ENCODE data around the gene MAZ. TPM values are rescaled to one million over a fixed set of nuclear protein-coding genes. Genes with fewer than 3 reads are reported as not detected.

Gene MAZ
- total and polyA plus RNA-seq, 9 donors = 121 to 314 (median 264) TPM

GRCh38 chr16:29835926-29836325, 29.6 kb downstream of the MAZ start:
- Histone ChIP-seq H3K9me3 (replicated peaks; ENCODE audit: control insufficient read depth, low read depth, low read length) (no peaks in the 10 kb centered on the region), H3K4me3 (ENCODE audit: low read length) (no peak overlapping the region), H3K27me3 (ENCODE audit: control insufficient read depth, insufficient read depth, low read length) (no peaks in the 10 kb centered on the region), H3K27ac (ENCODE audit: low read length) (no peak overlapping the region), H3K4me1 (ENCODE audit: control insufficient read depth, insufficient read depth, low read length) (no peaks in the 10 kb centered on the region), H3K36me3 (ENCODE audit: control insufficient read depth, insufficient read depth, low read length) (peaks cover 21% of the 10 kb centered on the region)
- WGBS (ENCODE audit: insufficient coverage) = 68% methylated on average over 3 of the region's 7 CpGs
- DNase-seq = no peak

- Histone ChIP-seq H3K4me3 (ENCODE audit: low read length) (no peak overlapping the region), H3K27me3 (ENCODE audit: control insufficient read depth, insufficient read depth, low read length) (no peaks in the 10 kb centered on the region), H3K36me3 (ENCODE audit: control insufficient read depth, insufficient read depth, low read length) (peaks cover 21% of the 10 kb centered on the region), H3K9me3 (replicated peaks; ENCODE audit: control insufficient read depth, low read depth, low read length) (no peaks in the 10 kb centered on the region), H3K27ac (ENCODE audit: low read length) (no peak overlapping the region), H3K4me1 (ENCODE audit: control insufficient read depth, insufficient read depth, low read length) (no peaks in the 10 kb centered on the region)
- WGBS (ENCODE audit: insufficient coverage) = 69% methylated on average over 9 of the region's 15 CpGs
- DNase-seq = no peak
Observed at GRCh38 chr16:29836623-29837022, 30.3 kb downstream of the MAZ start.

- Histone ChIP-seq H3K27me3 (ENCODE audit: control insufficient read depth, insufficient read depth, low read length) (no peaks in the 10 kb centered on the region), H3K27ac (ENCODE audit: low read length) (no peak overlapping the region), H3K4me3 (ENCODE audit: low read length) (no peak overlapping the region), H3K4me1 (ENCODE audit: control insufficient read depth, insufficient read depth, low read length) (no peaks in the 10 kb centered on the region), H3K9me3 (replicated peaks; ENCODE audit: control insufficient read depth, low read depth, low read length) (no peaks in the 10 kb centered on the region), H3K36me3 (ENCODE audit: control insufficient read depth, insufficient read depth, low read length) (peaks cover 25% of the 10 kb centered on the region)
- DNase-seq = no peak
- WGBS (ENCODE audit: insufficient coverage) = 84% methylated on average over 5 of the region's 5 CpGs
Observed at GRCh38 chr16:29837841-29838240, 31.5 kb downstream of the MAZ start.

GRCh38 chr16:29839822-29840221, 33.5 kb downstream of the MAZ start:
- 0% methylated on average over 1 of the region's 6 CpGs for WGBS (ENCODE audit: insufficient coverage)
- no peak overlapping the region for H3K27ac ChIP-seq (ENCODE audit: low read length)
- no peak overlapping the region for H3K4me3 ChIP-seq (ENCODE audit: low read length)
- H3K36me3 ChIP-seq (ENCODE audit: control insufficient read depth, insufficient read depth, low read length) = peaks cover 23% of the 10 kb centered on the region
- H3K27me3 ChIP-seq (ENCODE audit: control insufficient read depth, insufficient read depth, low read length) = no peaks in the 10 kb centered on the region
- no peak for DNase-seq
- H3K4me1 ChIP-seq (ENCODE audit: control insufficient read depth, insufficient read depth, low read length) = no peaks in the 10 kb centered on the region
- no peaks in the 10 kb centered on the region for H3K9me3 ChIP-seq (replicated peaks; ENCODE audit: control insufficient read depth, low read depth, low read length)

GRCh38 chr16:29840240-29840639, 33.9 kb downstream of the MAZ start:
- WGBS (ENCODE audit: insufficient coverage) = 82% methylated on average over 9 of the region's 10 CpGs
- Histone ChIP-seq H3K27ac (ENCODE audit: low read length) (no peak overlapping the region), H3K4me1 (ENCODE audit: control insufficient read depth, insufficient read depth, low read length) (no peaks in the 10 kb centered on the region), H3K4me3 (ENCODE audit: low read length) (no peak overlapping the region), H3K27me3 (ENCODE audit: control insufficient read depth, insufficient read depth, low read length) (no peaks in the 10 kb centered on the region), H3K9me3 (replicated peaks; ENCODE audit: control insufficient read depth, low read depth, low read length) (no peaks in the 10 kb centered on the region), H3K36me3 (ENCODE audit: control insufficient read depth, insufficient read depth, low read length) (peaks cover 21% of the 10 kb centered on the region)
- DNase-seq = no peak

- no peaks in the 10 kb centered on the region for H3K4me1 ChIP-seq (ENCODE audit: control insufficient read depth, insufficient read depth, low read length)
- no peak for DNase-seq
- H3K27me3 ChIP-seq (ENCODE audit: control insufficient read depth, insufficient read depth, low read length) = no peaks in the 10 kb centered on the region
- no peaks in the 10 kb centered on the region for H3K9me3 ChIP-seq (replicated peaks; ENCODE audit: control insufficient read depth, low read depth, low read length)
- H3K27ac ChIP-seq (ENCODE audit: low read length) = no peak overlapping the region
- WGBS (ENCODE audit: insufficient coverage) = 87% methylated on average over 23 of the region's 23 CpGs
- no peak overlapping the region for H3K4me3 ChIP-seq (ENCODE audit: low read length)
- H3K36me3 ChIP-seq (ENCODE audit: control insufficient read depth, insufficient read depth, low read length) = peaks cover 27% of the 10 kb centered on the region
Observed at GRCh38 chr16:29841631-29842030, 35.3 kb downstream of the MAZ start.

- H3K36me3 ChIP-seq (ENCODE audit: control insufficient read depth, insufficient read depth, low read length) = peaks cover 27% of the 10 kb centered on the region
- H3K9me3 ChIP-seq (replicated peaks; ENCODE audit: control insufficient read depth, low read depth, low read length) = no peaks in the 10 kb centered on the region
- H3K4me3 ChIP-seq (ENCODE audit: low read length) = no peak overlapping the region
- no peak for DNase-seq
- H3K27me3 ChIP-seq (ENCODE audit: control insufficient read depth, insufficient read depth, low read length) = no peaks in the 10 kb centered on the region
- no peaks in the 10 kb centered on the region for H3K4me1 ChIP-seq (ENCODE audit: control insufficient read depth, insufficient read depth, low read length)
- 58% methylated on average over 4 of the region's 9 CpGs for WGBS (ENCODE audit: insufficient coverage)
- H3K27ac ChIP-seq (ENCODE audit: low read length) = no peak overlapping the region
Observed at GRCh38 chr16:29842732-29843346, 36.5 kb downstream of the MAZ start.

- WGBS (ENCODE audit: insufficient coverage) = 81% methylated on average over 6 of the region's 8 CpGs
- no peak for DNase-seq
- no peaks in the 10 kb centered on the region for H3K4me1 ChIP-seq (ENCODE audit: control insufficient read depth, insufficient read depth, low read length)
- H3K36me3 ChIP-seq (ENCODE audit: control insufficient read depth, insufficient read depth, low read length) = peaks cover 27% of the 10 kb centered on the region
- no peaks in the 10 kb centered on the region for H3K27me3 ChIP-seq (ENCODE audit: control insufficient read depth, insufficient read depth, low read length)
- no peak overlapping the region for H3K27ac ChIP-seq (ENCODE audit: low read length)
- no peak overlapping the region for H3K4me3 ChIP-seq (ENCODE audit: low read length)
- H3K9me3 ChIP-seq (replicated peaks; ENCODE audit: control insufficient read depth, low read depth, low read length) = no peaks in the 10 kb centered on the region
Observed at GRCh38 chr16:29843931-29844330, 37.6 kb downstream of the MAZ start.

GRCh38 chr16:29844575-29845331, 38.4 kb downstream of the MAZ start:
- Histone ChIP-seq H3K27ac (ENCODE audit: low read length) (no peak overlapping the region), H3K9me3 (replicated peaks; ENCODE audit: control insufficient read depth, low read depth, low read length) (no peaks in the 10 kb centered on the region), H3K4me3 (ENCODE audit: low read length) (no peak overlapping the region), H3K4me1 (ENCODE audit: control insufficient read depth, insufficient read depth, low read length) (no peaks in the 10 kb centered on the region), H3K27me3 (ENCODE audit: control insufficient read depth, insufficient read depth, low read length) (no peaks in the 10 kb centered on the region), H3K36me3 (ENCODE audit: control insufficient read depth, insufficient read depth, low read length) (peaks cover 27% of the 10 kb centered on the region)
- WGBS (ENCODE audit: insufficient coverage) = 79% methylated on average over 18 of the region's 28 CpGs
- DNase-seq = no peak

- WGBS (ENCODE audit: insufficient coverage) = 91% methylated on average over 18 of the region's 18 CpGs
- no peak overlapping the region for H3K27ac ChIP-seq (ENCODE audit: low read length)
- peaks cover 27% of the 10 kb centered on the region for H3K36me3 ChIP-seq (ENCODE audit: control insufficient read depth, insufficient read depth, low read length)
- no peaks in the 10 kb centered on the region for H3K4me1 ChIP-seq (ENCODE audit: control insufficient read depth, insufficient read depth, low read length)
- no peaks in the 10 kb centered on the region for H3K9me3 ChIP-seq (replicated peaks; ENCODE audit: control insufficient read depth, low read depth, low read length)
- DNase-seq = no peak
- no peaks in the 10 kb centered on the region for H3K27me3 ChIP-seq (ENCODE audit: control insufficient read depth, insufficient read depth, low read length)
- no peak overlapping the region for H3K4me3 ChIP-seq (ENCODE audit: low read length)
Observed at GRCh38 chr16:29845656-29846055, 39.3 kb downstream of the MAZ start.
